ENCODE measurements around the gene RAB12.

Gene RAB12

DNA sequence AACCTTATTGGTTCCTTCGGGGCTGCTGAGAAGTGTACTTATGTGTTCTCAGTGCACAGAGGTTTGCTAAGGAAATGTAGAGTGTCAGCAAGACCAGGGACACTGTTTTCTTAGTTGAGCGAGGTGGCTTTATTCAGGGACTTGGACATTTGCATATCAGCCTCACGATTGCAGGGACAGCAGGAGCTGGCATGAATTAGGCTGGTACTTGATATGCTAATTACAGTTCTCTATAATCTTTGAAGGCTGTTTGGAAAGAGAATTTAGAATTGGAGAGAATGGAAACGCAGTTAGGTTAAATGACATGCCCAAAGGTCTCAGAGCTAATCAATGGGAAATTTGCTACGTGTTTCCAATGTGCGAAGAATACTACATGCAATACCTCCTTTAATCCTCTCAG, 77.4 kb downstream of the RAB12 start:
- DNase-seq = peak; percentile 45

DNA sequence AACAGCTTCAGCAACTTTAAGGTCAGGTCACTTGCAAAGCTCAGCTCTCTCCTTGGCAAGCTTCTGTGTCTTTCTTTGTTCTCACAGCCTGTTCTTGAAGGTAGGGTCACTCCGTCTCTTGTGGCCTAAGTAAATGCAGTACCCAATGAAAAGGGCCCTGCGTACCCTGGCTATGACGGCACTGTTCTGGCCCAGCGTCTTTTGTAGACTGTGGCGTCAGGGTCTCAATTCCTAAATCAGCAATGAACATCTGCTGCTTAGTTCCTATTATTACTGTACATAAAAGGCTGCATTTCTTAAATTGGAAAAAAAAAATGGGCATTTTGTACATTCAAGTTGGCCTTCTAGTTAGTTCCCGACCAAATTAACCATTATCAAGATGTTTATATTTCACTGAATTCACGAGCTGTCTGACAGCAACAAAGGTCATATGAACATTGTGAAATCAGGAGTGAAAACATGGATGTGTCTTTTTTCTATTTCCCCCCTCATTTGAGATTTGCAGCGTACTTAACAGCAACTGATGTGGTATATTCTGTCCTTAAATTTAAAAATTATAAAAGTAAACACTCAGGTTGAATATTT, 79.1 kb downstream of the RAB12 start:
- no peak for DNase-seq

DNA sequence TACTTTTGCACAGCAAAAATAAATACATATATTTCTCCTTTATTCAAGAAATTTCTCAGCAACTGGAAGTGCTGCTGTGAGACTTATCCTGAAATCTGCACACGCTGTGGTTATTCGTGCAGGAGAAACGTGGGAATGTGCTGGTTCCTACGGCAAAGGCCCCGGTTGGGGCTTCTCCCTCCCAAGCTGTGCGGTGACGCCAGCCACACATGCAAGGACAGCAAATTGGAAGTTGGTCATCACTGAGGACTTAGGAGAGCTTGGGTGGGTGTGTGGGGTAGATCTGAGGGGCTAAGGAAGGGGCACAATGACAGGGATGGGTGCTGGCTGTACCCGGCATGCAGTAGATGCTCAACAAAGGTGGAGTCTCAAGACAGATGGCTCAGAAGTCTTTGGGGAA, 79.6 kb downstream of the RAB12 start:
- DNase-seq = no peak

All from NCI-H146 (cell line).